ENCODE results near the gene CRISP3.
"Not testable (repeated sequence)": the region's sequence is repeated elsewhere in the genome, so short reads cannot be mapped to it uniquely, and the experiment has no call there.

Gene CRISP3

DNA sequence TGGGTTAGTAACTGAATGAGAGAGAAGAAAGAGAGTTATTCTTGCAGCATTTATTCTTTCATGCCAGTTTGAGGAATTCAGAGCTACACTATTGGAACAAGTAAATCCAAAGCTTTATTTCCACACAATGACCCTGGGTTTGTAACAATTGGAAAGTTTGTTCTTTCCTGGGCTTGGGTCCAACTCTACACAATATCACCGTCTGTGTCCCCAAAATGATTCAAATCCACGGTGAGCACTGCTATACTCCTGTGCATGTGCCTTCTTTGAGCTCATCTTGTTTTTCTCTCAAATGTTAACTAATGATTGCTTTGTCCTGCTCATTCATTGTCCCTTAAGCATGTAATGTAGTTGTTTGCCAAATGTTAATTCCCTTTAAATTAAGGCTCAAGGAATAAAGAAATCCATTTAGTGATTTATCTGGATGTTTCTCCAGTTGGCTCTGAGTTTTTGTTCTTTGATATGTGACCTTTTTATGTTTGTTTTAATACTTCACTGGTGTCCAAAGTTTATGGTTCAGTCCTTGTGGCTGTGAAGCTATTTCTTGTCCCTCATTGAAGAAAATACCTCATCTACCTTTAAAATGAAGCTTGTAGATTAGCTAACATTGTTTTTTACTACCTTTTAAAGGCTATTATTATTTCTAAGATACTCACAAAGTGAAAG lies 20.5 kb upstream of the CRISP3 start:
- H3K36me3 ChIP-seq (ENCODE audit: control insufficient read depth in 1 of 2, insufficient read depth in 2 of 2, low read length in 2 of 2) = no peaks in the 10 kb centered on the region
- H3K27ac ChIP-seq (ENCODE audit: low read depth, low read length) = no peak overlapping the region
- no peaks in the 10 kb centered on the region for H3K4me1 ChIP-seq (ENCODE audit: control insufficient read depth in 1 of 2, insufficient read depth in 2 of 2, low read length in 2 of 2)
- H3K4me3 ChIP-seq (ENCODE audit: low read depth in 1 of 2, low read length in 2 of 2) = no peak overlapping the region
- no peaks in the 10 kb centered on the region for H3K27me3 ChIP-seq (ENCODE audit: control insufficient read depth in 1 of 2, insufficient read depth in 2 of 2, low read length in 2 of 2)
- H3K9ac ChIP-seq (ENCODE audit: low read depth in 1 of 2, low read length in 2 of 2) = no peak overlapping the region
- no peaks in the 10 kb centered on the region for H3K9me3 ChIP-seq (ENCODE audit: control insufficient read depth in 1 of 2, low read length in 2 of 2)

DNA sequence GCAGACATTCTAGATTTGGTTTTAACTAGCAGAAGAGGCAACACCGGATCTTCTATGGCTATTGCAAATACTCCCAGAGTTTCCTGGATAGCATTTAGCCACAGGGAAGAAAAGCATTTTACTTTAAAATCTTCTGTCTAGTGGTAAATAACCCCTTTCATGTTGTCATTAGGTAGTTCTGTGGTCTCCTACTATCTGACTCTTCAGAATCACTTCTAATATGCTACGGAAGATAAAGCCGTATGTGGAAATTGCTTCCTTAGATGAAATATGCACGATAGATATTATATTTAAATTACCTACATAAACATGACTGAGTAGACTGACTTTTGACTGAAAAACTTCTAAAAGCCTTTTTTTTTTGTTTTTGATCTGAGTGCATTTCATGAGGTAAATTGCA lies 759 bp downstream of the CRISP3 start:
- no peak overlapping the region for H3K27ac ChIP-seq (ENCODE audit: low read depth, low read length)
- no peaks in the 10 kb centered on the region for H3K27me3 ChIP-seq (ENCODE audit: control insufficient read depth in 1 of 2, insufficient read depth in 2 of 2, low read length in 2 of 2)
- H3K36me3 ChIP-seq (ENCODE audit: control insufficient read depth in 1 of 2, insufficient read depth in 2 of 2, low read length in 2 of 2) = no peaks in the 10 kb centered on the region
- no peaks in the 10 kb centered on the region for H3K9me3 ChIP-seq (ENCODE audit: control insufficient read depth in 1 of 2, low read length in 2 of 2)
- no peaks in the 10 kb centered on the region for H3K4me1 ChIP-seq (ENCODE audit: control insufficient read depth in 1 of 2, insufficient read depth in 2 of 2, low read length in 2 of 2)
- no peak overlapping the region for H3K4me3 ChIP-seq (ENCODE audit: low read depth in 1 of 2, low read length in 2 of 2)
- H3K9ac ChIP-seq (ENCODE audit: low read depth in 1 of 2, low read length in 2 of 2) = no peak overlapping the region

DNA sequence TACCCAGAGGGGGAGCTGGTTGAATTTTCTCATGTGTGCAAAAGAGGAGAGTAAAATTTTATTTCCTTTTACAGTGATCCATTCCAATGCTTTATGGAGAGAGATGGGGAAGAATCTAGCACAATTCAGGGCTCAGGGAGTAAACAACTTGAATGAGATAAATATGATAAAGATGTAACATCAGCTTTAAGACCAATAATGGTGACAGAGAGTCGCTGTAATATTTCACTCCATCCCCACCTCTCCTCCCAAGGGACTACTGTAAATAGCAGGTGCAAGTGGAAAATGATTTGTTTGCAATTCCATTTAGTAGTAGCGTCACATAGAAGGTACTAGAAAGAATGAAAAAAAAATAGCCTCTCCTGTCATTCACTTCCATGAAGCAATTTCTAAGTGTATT lies 4.8 kb downstream of the CRISP3 start:
- Histone ChIP-seq H3K9ac (ENCODE audit: low read depth in 1 of 2, low read length in 2 of 2) (no peak overlapping the region), H3K9me3 (ENCODE audit: control insufficient read depth in 1 of 2, low read length in 2 of 2) (no peaks in the 10 kb centered on the region), H3K4me3 (ENCODE audit: low read depth in 1 of 2, low read length in 2 of 2) (no peak overlapping the region), H3K4me1 (ENCODE audit: control insufficient read depth in 1 of 2, insufficient read depth in 2 of 2, low read length in 2 of 2) (no peaks in the 10 kb centered on the region), H3K36me3 (ENCODE audit: control insufficient read depth in 1 of 2, insufficient read depth in 2 of 2, low read length in 2 of 2) (no peaks in the 10 kb centered on the region), H3K27ac (ENCODE audit: low read depth, low read length) (no peak overlapping the region), H3K27me3 (ENCODE audit: control insufficient read depth in 1 of 2, insufficient read depth in 2 of 2, low read length in 2 of 2) (no peaks in the 10 kb centered on the region)

DNA sequence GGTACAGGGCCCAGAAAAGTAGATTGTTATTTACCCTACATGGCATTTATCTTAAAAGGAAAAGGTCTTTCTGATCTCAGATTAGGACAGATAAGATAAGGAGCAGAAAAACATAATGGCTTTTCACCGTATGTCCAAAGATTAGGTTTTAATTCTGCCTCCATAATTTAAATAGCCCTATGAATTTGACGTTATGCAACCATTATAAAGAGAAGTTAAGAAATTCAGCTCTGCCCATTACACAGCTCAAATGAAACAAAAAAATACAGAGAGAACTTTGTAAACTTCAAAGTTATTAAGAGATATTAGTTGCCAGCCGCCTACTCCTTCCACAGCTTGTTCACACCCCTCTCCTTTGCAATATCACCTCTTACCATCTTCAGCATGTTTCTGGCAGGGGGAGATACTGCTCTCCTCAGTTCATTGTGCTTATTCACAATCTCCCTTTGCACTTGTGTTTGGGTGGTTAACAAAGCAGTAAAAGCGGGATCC lies 8.1 kb downstream of the CRISP3 start:
- Histone ChIP-seq H3K9ac (ENCODE audit: low read depth in 1 of 2, low read length in 2 of 2) (no peak overlapping the region), H3K27me3 (ENCODE audit: control insufficient read depth in 1 of 2, insufficient read depth in 2 of 2, low read length in 2 of 2) (no peaks in the 10 kb centered on the region), H3K9me3 (ENCODE audit: control insufficient read depth in 1 of 2, low read length in 2 of 2) (no peaks in the 10 kb centered on the region), H3K4me1 (ENCODE audit: control insufficient read depth in 1 of 2, insufficient read depth in 2 of 2, low read length in 2 of 2) (no peaks in the 10 kb centered on the region), H3K27ac (ENCODE audit: low read depth, low read length) (no peak overlapping the region), H3K36me3 (ENCODE audit: control insufficient read depth in 1 of 2, insufficient read depth in 2 of 2, low read length in 2 of 2) (no peaks in the 10 kb centered on the region), H3K4me3 (ENCODE audit: low read depth in 1 of 2, low read length in 2 of 2) (no peak overlapping the region)

DNA sequence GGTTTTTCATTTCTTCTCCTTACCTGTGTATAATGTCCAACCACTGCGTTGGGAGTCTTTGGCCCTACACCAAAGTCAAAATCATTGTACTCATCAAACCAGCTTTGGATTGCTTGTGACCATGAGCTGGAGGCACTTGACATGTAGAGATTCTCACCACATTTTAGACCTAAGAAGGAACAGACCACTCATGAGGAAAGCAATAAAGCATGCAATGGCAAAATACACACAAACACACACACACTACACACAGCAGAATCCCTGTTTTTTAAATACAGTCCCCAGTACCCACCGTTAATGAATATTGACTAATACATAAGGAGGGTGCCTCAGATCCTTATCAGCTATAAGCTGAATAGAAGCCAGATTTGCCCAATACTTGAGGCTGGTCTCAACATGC lies 10.5 kb downstream of the CRISP3 start:
- Histone ChIP-seq H3K4me3 (ENCODE audit: low read depth in 1 of 2, low read length in 2 of 2) (no peak overlapping the region), H3K36me3 (ENCODE audit: control insufficient read depth in 1 of 2, insufficient read depth in 2 of 2, low read length in 2 of 2) (no peaks in the 10 kb centered on the region), H3K27me3 (ENCODE audit: control insufficient read depth in 1 of 2, insufficient read depth in 2 of 2, low read length in 2 of 2) (no peaks in the 10 kb centered on the region), H3K4me1 (ENCODE audit: control insufficient read depth in 1 of 2, insufficient read depth in 2 of 2, low read length in 2 of 2) (no peaks in the 10 kb centered on the region), H3K9me3 (ENCODE audit: control insufficient read depth in 1 of 2, low read length in 2 of 2) (no peaks in the 10 kb centered on the region), H3K27ac (ENCODE audit: low read depth, low read length) (no peak overlapping the region), H3K9ac (ENCODE audit: low read depth in 1 of 2, low read length in 2 of 2) (no peak overlapping the region)

DNA sequence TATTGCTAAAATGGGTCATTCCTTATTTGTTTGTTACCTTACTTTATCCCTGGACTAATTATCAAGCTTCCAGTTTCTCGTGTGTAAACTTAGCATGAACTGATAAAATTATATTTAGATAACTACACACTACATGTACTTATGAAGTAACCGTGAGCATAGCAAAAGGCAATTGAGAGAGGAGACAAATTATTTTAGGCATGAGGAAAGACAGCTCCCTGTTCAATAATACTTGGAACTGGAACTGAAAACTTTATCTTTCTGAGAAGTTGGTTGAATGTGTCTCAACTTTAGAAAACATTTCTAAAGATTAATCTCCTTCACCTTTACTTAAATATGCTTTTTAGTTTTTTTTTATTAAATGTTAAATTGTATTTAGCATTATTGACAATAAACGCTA lies 11.4 kb downstream of the CRISP3 start:
- no peaks in the 10 kb centered on the region for H3K36me3 ChIP-seq (ENCODE audit: control insufficient read depth in 1 of 2, insufficient read depth in 2 of 2, low read length in 2 of 2)
- H3K27ac ChIP-seq (ENCODE audit: low read depth, low read length) = no peak overlapping the region
- no peaks in the 10 kb centered on the region for H3K4me1 ChIP-seq (ENCODE audit: control insufficient read depth in 1 of 2, insufficient read depth in 2 of 2, low read length in 2 of 2)
- H3K27me3 ChIP-seq (ENCODE audit: control insufficient read depth in 1 of 2, insufficient read depth in 2 of 2, low read length in 2 of 2) = no peaks in the 10 kb centered on the region
- no peak overlapping the region for H3K9ac ChIP-seq (ENCODE audit: low read depth in 1 of 2, low read length in 2 of 2)
- no peak overlapping the region for H3K4me3 ChIP-seq (ENCODE audit: low read depth in 1 of 2, low read length in 2 of 2)
- H3K9me3 ChIP-seq (ENCODE audit: control insufficient read depth in 1 of 2, low read length in 2 of 2) = no peaks in the 10 kb centered on the region

DNA sequence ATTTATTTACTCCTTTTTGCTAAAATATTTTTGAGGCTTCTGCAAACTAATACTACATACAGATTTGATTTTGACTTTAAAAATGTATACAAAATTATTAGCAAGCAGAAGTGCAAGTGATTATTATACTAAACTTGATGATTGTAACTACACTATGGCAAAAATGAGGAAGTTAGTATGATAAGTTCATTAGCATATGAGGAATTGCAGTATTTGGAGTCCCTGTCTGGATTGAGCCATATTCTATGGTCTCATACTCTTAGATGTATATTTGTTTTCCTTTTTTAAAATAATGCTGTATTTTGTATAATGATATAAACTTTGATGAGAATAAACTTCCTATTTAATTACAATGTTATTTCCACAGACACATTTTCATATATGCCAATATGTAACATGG lies 13.9 kb downstream of the CRISP3 start:
- Histone ChIP-seq H3K9ac (ENCODE audit: low read depth in 1 of 2, low read length in 2 of 2) (no peak overlapping the region), H3K4me3 (ENCODE audit: low read depth in 1 of 2, low read length in 2 of 2) (no peak overlapping the region), H3K9me3 (ENCODE audit: control insufficient read depth in 1 of 2, low read length in 2 of 2) (no peaks in the 10 kb centered on the region), H3K36me3 (ENCODE audit: control insufficient read depth in 1 of 2, insufficient read depth in 2 of 2, low read length in 2 of 2) (no peaks in the 10 kb centered on the region), H3K27ac (ENCODE audit: low read depth, low read length) (no peak overlapping the region), H3K27me3 (ENCODE audit: control insufficient read depth in 1 of 2, insufficient read depth in 2 of 2, low read length in 2 of 2) (no peaks in the 10 kb centered on the region), H3K4me1 (ENCODE audit: control insufficient read depth in 1 of 2, insufficient read depth in 2 of 2, low read length in 2 of 2) (no peaks in the 10 kb centered on the region)

DNA sequence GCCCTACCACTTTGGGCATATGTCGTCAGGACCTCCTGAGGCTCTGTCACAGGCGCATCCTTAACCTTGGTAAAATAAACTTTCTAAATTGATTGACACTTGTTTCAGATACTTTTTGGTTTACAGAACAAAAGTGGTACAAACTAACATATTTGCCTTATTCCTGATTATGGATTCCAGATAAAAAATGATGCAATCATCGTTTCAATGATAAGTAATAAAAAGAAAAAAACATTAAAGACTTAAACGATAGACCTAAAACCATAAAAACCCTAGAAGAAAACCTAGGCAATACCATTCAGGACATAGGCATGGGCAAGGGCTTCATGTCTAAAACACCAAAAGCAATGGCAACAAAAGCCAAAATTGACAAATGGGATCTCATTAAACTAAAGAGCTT lies 20.3 kb downstream of the CRISP3 start:
- H3K27me3 ChIP-seq (ENCODE audit: control insufficient read depth in 1 of 2, insufficient read depth in 2 of 2, low read length in 2 of 2); H3K4me3 ChIP-seq (ENCODE audit: low read depth in 1 of 2, low read length in 2 of 2); H3K36me3 ChIP-seq (ENCODE audit: control insufficient read depth in 1 of 2, insufficient read depth in 2 of 2, low read length in 2 of 2); H3K4me1 ChIP-seq (ENCODE audit: control insufficient read depth in 1 of 2, insufficient read depth in 2 of 2, low read length in 2 of 2); H3K27ac ChIP-seq (ENCODE audit: low read depth, low read length); H3K9ac ChIP-seq (ENCODE audit: low read depth in 1 of 2, low read length in 2 of 2); H3K9me3 ChIP-seq (ENCODE audit: control insufficient read depth in 1 of 2, low read length in 2 of 2): not testable (repeated sequence)

DNA sequence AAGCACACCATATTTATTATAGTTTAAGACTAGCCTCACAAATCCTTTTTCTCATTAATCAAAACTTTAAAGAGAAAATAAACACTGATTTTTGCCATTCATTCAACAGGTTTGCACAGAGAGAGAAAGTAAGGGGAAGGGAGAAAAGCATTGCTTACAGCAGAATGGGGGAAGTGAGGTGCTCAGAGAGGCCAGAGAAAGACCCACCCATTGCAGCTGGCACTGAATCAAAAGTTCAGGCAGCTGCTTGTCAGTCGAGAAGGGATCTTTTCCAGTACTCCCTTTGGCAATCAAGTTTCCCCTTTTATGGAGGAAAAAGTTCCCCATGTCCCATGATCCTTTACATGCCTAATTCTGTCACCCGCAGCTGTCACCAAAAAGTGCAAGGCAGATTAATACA lies 22.9 kb downstream of the CRISP3 start:
- no peaks in the 10 kb centered on the region for H3K4me1 ChIP-seq (ENCODE audit: control insufficient read depth in 1 of 2, insufficient read depth in 2 of 2, low read length in 2 of 2)
- no peak overlapping the region for H3K27ac ChIP-seq (ENCODE audit: low read depth, low read length)
- no peaks in the 10 kb centered on the region for H3K9me3 ChIP-seq (ENCODE audit: control insufficient read depth in 1 of 2, low read length in 2 of 2)
- H3K4me3 ChIP-seq (ENCODE audit: low read depth in 1 of 2, low read length in 2 of 2) = no peak overlapping the region
- H3K9ac ChIP-seq (ENCODE audit: low read depth in 1 of 2, low read length in 2 of 2) = no peak overlapping the region
- H3K27me3 ChIP-seq (ENCODE audit: control insufficient read depth in 1 of 2, insufficient read depth in 2 of 2, low read length in 2 of 2) = no peaks in the 10 kb centered on the region
- H3K36me3 ChIP-seq (ENCODE audit: control insufficient read depth in 1 of 2, insufficient read depth in 2 of 2, low read length in 2 of 2) = no peaks in the 10 kb centered on the region

DNA sequence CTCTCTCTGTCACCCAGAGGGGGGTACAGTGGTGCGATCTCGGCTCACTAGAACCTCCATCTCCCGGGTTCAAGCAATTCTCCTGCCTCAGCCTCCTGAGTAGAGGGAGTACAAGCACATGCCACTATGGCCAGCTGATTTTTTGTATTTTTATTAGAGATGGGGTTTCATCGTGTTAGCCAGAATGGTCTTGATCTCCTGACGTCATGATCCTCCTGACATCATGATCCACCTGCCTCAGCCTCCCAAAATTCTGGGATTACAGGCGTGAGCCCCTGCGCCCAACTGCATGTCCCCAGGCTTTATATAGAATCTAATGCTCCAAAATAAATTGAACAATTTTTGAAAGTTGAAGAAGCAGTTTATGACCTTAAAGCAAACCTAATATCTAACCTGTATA lies 23.8 kb downstream of the CRISP3 start:
- no peaks in the 10 kb centered on the region for H3K27me3 ChIP-seq (ENCODE audit: control insufficient read depth in 1 of 2, insufficient read depth in 2 of 2, low read length in 2 of 2)
- H3K27ac ChIP-seq (ENCODE audit: low read depth, low read length) = no peak overlapping the region
- no peak overlapping the region for H3K9ac ChIP-seq (ENCODE audit: low read depth in 1 of 2, low read length in 2 of 2)
- no peak overlapping the region for H3K4me3 ChIP-seq (ENCODE audit: low read depth in 1 of 2, low read length in 2 of 2)
- no peaks in the 10 kb centered on the region for H3K36me3 ChIP-seq (ENCODE audit: control insufficient read depth in 1 of 2, insufficient read depth in 2 of 2, low read length in 2 of 2)
- no peaks in the 10 kb centered on the region for H3K4me1 ChIP-seq (ENCODE audit: control insufficient read depth in 1 of 2, insufficient read depth in 2 of 2, low read length in 2 of 2)
- no peaks in the 10 kb centered on the region for H3K9me3 ChIP-seq (ENCODE audit: control insufficient read depth in 1 of 2, low read length in 2 of 2)

DNA sequence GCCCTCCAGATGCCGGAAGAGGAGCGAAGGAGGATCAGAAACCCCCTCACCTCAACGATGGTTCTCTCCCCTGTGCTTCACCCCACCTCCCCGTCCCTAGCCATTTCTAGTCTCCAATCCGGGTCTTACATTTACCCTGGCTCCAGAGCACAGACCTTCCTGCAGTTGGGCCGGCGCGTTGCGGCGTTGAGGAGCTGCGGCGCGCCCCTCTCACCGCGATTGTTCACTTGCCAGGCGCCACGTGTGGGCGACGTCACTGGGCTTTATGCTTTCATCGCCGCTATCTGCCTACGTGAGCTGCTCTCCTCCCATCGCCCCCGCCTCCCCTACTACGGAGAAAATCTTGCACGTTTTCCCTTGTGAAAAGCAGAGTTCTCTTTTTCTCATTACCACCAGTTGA lies 30.8 kb downstream of the CRISP3 start, which contains the start of gene CRISP2:
TSS of gene CRISP2 (minus strand) at position 198 of the 400 bp plus-strand sequence. CDS start 4,347 bp downstream, outside the sequence.
- H3K4me3 ChIP-seq (ENCODE audit: low read depth in 1 of 2, low read length in 2 of 2) = no peak within 1 kb of the TSS
- no peak within 1 kb of the TSS for H3K9ac ChIP-seq (ENCODE audit: low read depth in 1 of 2, low read length in 2 of 2)
- H3K9me3 ChIP-seq (ENCODE audit: control insufficient read depth in 1 of 2, low read length in 2 of 2) = no peaks in the 10 kb centered on the region
- no peaks in the 10 kb centered on the region for H3K36me3 ChIP-seq (ENCODE audit: control insufficient read depth in 1 of 2, insufficient read depth in 2 of 2, low read length in 2 of 2)
- no peaks in the 10 kb centered on the region for H3K4me1 ChIP-seq (ENCODE audit: control insufficient read depth in 1 of 2, insufficient read depth in 2 of 2, low read length in 2 of 2)
- no peaks in the 10 kb centered on the region for H3K27me3 ChIP-seq (ENCODE audit: control insufficient read depth in 1 of 2, insufficient read depth in 2 of 2, low read length in 2 of 2)
- no peak within 1 kb of the TSS for H3K27ac ChIP-seq (ENCODE audit: low read depth, low read length)

Measured in duodenal mucosa (tissue), 2 donors.